ENCODE measurements around the gene NR2F6.

NR2F6 gene

DNA sequence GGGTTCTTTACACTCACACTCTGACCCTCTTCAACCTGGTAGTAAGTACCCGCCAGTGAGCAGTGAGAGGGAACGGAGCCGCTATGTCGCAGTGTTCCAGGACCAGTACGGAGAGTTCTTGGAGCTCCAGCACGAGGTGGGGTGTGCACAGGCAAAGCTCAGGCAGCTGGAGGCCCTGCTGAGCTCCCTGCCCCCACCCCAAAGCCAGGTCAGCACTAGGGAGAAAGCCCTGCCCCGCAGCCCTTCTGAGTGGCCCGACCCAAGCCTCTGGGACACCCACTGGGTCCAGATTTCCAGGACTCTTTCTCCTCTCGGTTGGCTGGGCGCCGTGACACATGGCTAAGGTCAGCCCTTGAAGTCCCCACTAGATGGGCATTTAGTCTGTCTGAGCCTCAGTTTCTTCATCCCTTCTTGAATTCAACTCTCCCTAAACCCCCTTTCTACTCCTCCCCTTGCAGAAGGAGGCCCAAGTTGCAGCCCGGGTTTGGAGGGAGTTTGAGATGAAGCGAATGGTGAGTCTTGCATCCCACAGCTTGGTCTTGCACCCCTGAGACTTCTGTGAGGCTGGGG lies 17.8 kb downstream of the NR2F6 start:
- no peaks in the 10 kb centered on the region for H3K9me3 ChIP-seq (ENCODE audit: control insufficient read depth, insufficient read depth, low read depth, low read length)
- H3K36me3 ChIP-seq (ENCODE audit: control insufficient read depth in 2 of 2, insufficient read depth in 1 of 2, low read length in 2 of 2) = peaks cover 10 to 33% of the 10 kb centered on the region in 2 experiments; a peak in 2 of 3 replicates
- H3K27ac ChIP-seq (ENCODE audit: extremely low read depth, low read depth, low read length) = no peak overlapping the region
- H3K4me1 ChIP-seq (ENCODE audit: control insufficient read depth, insufficient read depth, low read length) = no peaks in the 10 kb centered on the region
- H3K4me3 ChIP-seq (ENCODE audit: low read depth, low read length) = no peak overlapping the region
- TF ChIP-seq MZF1 (tag by site-specific recombination; IDR thresholded peaks at IDR 0.05; ENCODE audit: borderline replicate concordance) (peak; percentile 77; the same call in 1 of the 2 replicates), ZBTB1 (tag by site-specific recombination; IDR thresholded peaks at IDR 0.05) (no peak), ZNF600 (tag by site-specific recombination; IDR thresholded peaks at IDR 0.05) (peak; percentile 77)
- ChIA-PET POLR2A (interaction anchor here (1.4 to 5.5 kb wide), 3 partner anchors 7 to 15 kb away, joined by 3 to 61 read pairs (median 29); partner anchors contain the start of genes NR2F6 and USE1), CTCF (interaction anchor here (0.7 kb wide), 1 partner anchor 33 kb away, joined by 3 read pairs; no protein-coding TSS in a partner anchor)

- peaks cover 3 to 18% of the 10 kb centered on the region in 2 experiments; a peak in 2 of 3 replicates for H3K36me3 ChIP-seq (ENCODE audit: control insufficient read depth in 2 of 2, insufficient read depth in 1 of 2, low read length in 2 of 2)
- peak within 1 kb of the TSS; percentile 47; the same call in 1 of the 2 replicates for H3K27ac ChIP-seq (ENCODE audit: extremely low read depth, low read depth, low read length)
- ChIA-PET CTCF (interaction anchor here (0.6 to 1.6 kb wide), 4 partner anchors 20 to 198 kb away, joined by 3 to 4 read pairs (median 3); no protein-coding TSS in a partner anchor), POLR2A (interaction anchor here (0.6 to 5.5 kb wide), 10 partner anchors 10 to 150 kb away, joined by 3 to 61 read pairs (median 10); partner anchors contain the start of genes BABAM1, DDA1, MYO9B and NR2F6)
- H3K4me3 ChIP-seq (ENCODE audit: low read depth, low read length) = peak within 1 kb of the TSS; percentile 76
- no peaks in the 10 kb centered on the region for H3K4me1 ChIP-seq (ENCODE audit: control insufficient read depth, insufficient read depth, low read length)
- no peaks in the 10 kb centered on the region for H3K9me3 ChIP-seq (ENCODE audit: control insufficient read depth, insufficient read depth, low read depth, low read length)
- TF ChIP-seq YY1 (tag by site-specific recombination; IDR thresholded peaks at IDR 0.05) (no peak), ZNF658 (tag by site-specific recombination; IDR thresholded peaks at IDR 0.05) (no peak), ZNF610 (tag by site-specific recombination; IDR thresholded peaks at IDR 0.05; ENCODE audit: borderline replicate concordance) (peak; percentile 63; the same call in 1 of the 2 replicates), ZNF521 (tag by site-specific recombination; IDR thresholded peaks at IDR 0.05) (no peak), KLF17 (tag by site-specific recombination; IDR thresholded peaks at IDR 0.05) (peak; percentile 20; the same call in 1 of the 2 replicates), ZNF311 (tag by site-specific recombination; IDR thresholded peaks at IDR 0.05; ENCODE audit: borderline replicate concordance) (no peak), ZNF639 (tag by site-specific recombination; IDR thresholded peaks at IDR 0.05) (no peak), ZNF114 (tag by site-specific recombination; IDR thresholded peaks at IDR 0.05) (no peak), ZNF510 (tag by site-specific recombination; IDR thresholded peaks at IDR 0.05; ENCODE audit: insufficient replicate concordance) (no peak), KLF7 (tag by site-specific recombination; IDR thresholded peaks at IDR 0.05; ENCODE audit: borderline replicate concordance) (no peak; the same call in 1 of the 2 replicates), ZNF785 (tag by site-specific recombination; IDR thresholded peaks at IDR 0.05) (no peak), ZBTB1 (tag by site-specific recombination; IDR thresholded peaks at IDR 0.05) (no peak), ZNF211 (tag by site-specific recombination; IDR thresholded peaks at IDR 0.05; ENCODE audit: low read depth) (no peak), ZNF350 (tag by site-specific recombination; IDR thresholded peaks at IDR 0.05) (no peak), ZNF248 (tag by site-specific recombination; IDR thresholded peaks at IDR 0.05) (no peak), MZF1 (tag by site-specific recombination; IDR thresholded peaks at IDR 0.05; ENCODE audit: borderline replicate concordance) (no peak)
- TF ChIP-seq, protein P1, sequence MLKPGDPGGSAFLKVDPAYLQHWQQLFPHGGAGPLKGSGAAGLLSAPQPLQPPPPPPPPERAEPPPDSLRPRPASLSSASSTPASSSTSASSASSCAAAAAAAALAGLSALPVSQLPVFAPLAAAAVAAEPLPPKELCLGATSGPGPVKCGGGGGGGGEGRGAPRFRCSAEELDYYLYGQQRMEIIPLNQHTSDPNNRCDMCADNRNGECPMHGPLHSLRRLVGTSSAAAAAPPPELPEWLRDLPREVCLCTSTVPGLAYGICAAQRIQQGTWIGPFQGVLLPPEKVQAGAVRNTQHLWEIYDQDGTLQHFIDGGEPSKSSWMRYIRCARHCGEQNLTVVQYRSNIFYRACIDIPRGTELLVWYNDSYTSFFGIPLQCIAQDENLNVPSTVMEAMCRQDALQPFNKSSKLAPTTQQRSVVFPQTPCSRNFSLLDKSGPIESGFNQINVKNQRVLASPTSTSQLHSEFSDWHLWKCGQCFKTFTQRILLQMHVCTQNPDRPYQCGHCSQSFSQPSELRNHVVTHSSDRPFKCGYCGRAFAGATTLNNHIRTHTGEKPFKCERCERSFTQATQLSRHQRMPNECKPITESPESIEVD (tag by site-specific recombination; IDR thresholded peaks at IDR 0.05) = no peak
- TF ChIP-seq, protein P2, sequence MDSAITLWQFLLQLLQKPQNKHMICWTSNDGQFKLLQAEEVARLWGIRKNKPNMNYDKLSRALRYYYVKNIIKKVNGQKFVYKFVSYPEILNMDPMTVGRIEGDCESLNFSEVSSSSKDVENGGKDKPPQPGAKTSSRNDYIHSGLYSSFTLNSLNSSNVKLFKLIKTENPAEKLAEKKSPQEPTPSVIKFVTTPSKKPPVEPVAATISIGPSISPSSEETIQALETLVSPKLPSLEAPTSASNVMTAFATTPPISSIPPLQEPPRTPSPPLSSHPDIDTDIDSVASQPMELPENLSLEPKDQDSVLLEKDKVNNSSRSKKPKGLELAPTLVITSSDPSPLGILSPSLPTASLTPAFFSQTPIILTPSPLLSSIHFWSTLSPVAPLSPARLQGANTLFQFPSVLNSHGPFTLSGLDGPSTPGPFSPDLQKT (IDR thresholded peaks at IDR 0.05; ENCODE audit: borderline replicate concordance, low read depth, low read length) = no peak; the same call in 1 of the 2 replicates
- TF ChIP-seq, protein P3, sequence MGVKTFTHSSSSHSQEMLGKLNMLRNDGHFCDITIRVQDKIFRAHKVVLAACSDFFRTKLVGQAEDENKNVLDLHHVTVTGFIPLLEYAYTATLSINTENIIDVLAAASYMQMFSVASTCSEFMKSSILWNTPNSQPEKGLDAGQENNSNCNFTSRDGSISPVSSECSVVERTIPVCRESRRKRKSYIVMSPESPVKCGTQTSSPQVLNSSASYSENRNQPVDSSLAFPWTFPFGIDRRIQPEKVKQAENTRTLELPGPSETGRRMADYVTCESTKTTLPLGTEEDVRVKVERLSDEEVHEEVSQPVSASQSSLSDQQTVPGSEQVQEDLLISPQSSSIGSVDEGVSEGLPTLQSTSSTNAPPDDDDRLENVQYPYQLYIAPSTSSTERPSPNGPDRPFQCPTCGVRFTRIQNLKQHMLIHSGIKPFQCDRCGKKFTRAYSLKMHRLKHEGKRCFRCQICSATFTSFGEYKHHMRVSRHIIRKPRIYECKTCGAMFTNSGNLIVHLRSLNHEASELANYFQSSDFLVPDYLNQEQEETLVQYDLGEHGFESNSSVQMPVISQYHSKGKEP (tag by site-specific recombination; IDR thresholded peaks at IDR 0.05) = no peak; the same call in none of the 2 replicates
- TF ChIP-seq, protein P4, sequence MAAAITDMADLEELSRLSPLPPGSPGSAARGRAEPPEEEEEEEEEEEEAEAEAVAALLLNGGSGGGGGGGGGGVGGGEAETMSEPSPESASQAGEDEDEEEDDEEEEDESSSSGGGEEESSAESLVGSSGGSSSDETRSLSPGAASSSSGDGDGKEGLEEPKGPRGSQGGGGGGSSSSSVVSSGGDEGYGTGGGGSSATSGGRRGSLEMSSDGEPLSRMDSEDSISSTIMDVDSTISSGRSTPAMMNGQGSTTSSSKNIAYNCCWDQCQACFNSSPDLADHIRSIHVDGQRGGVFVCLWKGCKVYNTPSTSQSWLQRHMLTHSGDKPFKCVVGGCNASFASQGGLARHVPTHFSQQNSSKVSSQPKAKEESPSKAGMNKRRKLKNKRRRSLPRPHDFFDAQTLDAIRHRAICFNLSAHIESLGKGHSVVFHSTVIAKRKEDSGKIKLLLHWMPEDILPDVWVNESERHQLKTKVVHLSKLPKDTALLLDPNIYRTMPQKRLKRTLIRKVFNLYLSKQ (tag by site-specific recombination; IDR thresholded peaks at IDR 0.05; ENCODE audit: borderline replicate concordance) = no peak
Observed at GRCh38 chr19:17226002-17226933, 19.5 kb downstream of the NR2F6 start, which contains the start of gene OCEL1. TSS of gene OCEL1 (plus strand) at chr19:17226226. CDS start at chr19:17226248, 22 bp downstream.

All from HEK293 (cell line).